ENCODE measurements around the gene IQSEC1.

DNA sequence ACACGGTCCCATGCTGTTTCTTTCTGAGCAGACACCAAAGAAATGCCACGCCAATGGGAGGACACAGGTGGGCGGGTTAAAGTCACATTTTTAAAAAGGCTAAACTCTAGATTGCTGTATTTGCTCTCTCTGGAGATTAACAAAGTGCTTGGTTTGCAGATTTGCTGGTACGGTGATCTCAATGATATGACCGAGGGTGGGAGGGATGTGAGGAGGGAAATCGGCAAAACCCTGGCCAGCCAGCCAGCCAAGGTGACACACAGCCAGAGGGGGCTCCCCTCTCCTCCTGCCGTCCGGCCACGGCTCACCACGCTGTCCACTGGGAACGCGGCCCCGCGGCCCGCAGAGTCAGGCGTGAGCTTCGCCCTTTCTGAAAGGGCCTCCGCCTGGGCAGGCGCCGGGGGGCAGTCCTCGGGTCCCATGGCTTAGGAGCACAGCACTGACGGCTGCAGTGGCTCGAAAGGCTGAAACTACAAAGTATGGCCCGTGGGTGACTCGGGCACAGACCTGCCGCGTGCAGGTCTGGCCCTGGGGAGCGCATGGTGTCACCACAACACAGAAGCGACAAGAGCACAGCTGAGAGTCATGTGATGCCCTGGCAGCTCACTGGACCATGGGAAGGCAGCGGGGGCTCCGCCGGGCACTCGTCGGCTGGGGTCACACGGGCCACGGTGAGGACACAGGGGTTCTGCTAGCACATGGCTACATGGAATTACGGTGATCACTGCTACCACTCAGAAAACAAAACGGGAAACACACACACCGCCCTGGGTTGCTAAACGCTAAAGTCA, 174.1 kb downstream of the IQSEC1 start:
- TF ChIP-seq, protein P1, sequence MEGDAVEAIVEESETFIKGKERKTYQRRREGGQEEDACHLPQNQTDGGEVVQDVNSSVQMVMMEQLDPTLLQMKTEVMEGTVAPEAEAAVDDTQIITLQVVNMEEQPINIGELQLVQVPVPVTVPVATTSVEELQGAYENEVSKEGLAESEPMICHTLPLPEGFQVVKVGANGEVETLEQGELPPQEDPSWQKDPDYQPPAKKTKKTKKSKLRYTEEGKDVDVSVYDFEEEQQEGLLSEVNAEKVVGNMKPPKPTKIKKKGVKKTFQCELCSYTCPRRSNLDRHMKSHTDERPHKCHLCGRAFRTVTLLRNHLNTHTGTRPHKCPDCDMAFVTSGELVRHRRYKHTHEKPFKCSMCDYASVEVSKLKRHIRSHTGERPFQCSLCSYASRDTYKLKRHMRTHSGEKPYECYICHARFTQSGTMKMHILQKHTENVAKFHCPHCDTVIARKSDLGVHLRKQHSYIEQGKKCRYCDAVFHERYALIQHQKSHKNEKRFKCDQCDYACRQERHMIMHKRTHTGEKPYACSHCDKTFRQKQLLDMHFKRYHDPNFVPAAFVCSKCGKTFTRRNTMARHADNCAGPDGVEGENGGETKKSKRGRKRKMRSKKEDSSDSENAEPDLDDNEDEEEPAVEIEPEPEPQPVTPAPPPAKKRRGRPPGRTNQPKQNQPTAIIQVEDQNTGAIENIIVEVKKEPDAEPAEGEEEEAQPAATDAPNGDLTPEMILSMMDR (conservative IDR thresholded peaks at IDR 0.05; ENCODE audit: low read depth, low read length) = no peak
- no peak for TF ChIP-seq EZH2 (IDR thresholded peaks at IDR 0.05; ENCODE audit: borderline replicate concordance, low read depth, low read length, poor library complexity, severe bottlenecking)

Data from A673 (cell line).